SK-N-SH (cell line): ENCODE results near the gene DCAF10. TPM values are rescaled to one million over a fixed set of nuclear protein-coding genes. Genes with fewer than 3 reads are reported as not detected.

Experiments
- CTCF ChIA-PET: fragments of 300-600, 350-600 bp; formaldehyde crosslinking; extraction: SDS; loops from one replicate; lab custom pipeline; 2021; lab: Yijun Ruan, JAX
- POLR2A ChIA-PET: fragments of 350-600 bp; sonication (Branson Sonifier 250); formaldehyde crosslinking; extraction: SDS; loops from one replicate; lab custom pipeline; 2020; ENCODE audit warnings: antibody characterized with exemption, inconsistent platforms; lab: Yijun Ruan, JAX
- DNase-seq: peaks from one replicate; pipeline ENCODE4 v3.0.0; 2012
- H2AFZ ChIP-seq: fragments of 200-600 bp; sonication (generic); 2 replicates; pipeline ENCODE4 v1.8.1; 2016; ENCODE audit warnings: antibody characterized with exemption, mild to moderate bottlenecking, low read depth
- H3F3A ChIP-seq: fragments of 200-600 bp; sonication (generic); replicated peaks from 2 replicates; pipeline ENCODE3; 2016; ENCODE audit warnings: antibody characterized with exemption, mild to moderate bottlenecking; ENCODE audit not compliant: insufficient read depth
- H3K27ac ChIP-seq, 2 experiments: fragments of 200-500 bp in 1 of 2; fragments of 200-600 bp in 1 of 2; sonication (Bioruptor generic) in 1 of 2; sonication (generic), shearing (Covaris generic) in 1 of 2; 2 replicates each; pipeline versions ENCODE4 v1.5.1 to v1.6.1; 2014 to 2016; ENCODE audit warnings: low read depth in 2 of 2, inconsistent platforms in 1 of 2, low read length in 1 of 2, mild to moderate bottlenecking in 1 of 2, mixed read lengths in 1 of 2
- H3K27me3 ChIP-seq: fragments of 200-600 bp; sonication (generic), shearing (Covaris generic); 2 replicates; pipeline ENCODE4 v1.6.1; 2016; ENCODE audit warnings: mixed run types; ENCODE audit not compliant: insufficient read depth
- H3K36me3 ChIP-seq, 2 experiments: fragments of 200-500 bp in 1 of 2; fragments of 200-600 bp in 1 of 2; sonication (Bioruptor generic) in 1 of 2; sonication (generic) in 1 of 2; replicated peaks in 1 of 2; 2 replicates each; pipeline versions ENCODE3 to v1.5.1; 2014 to 2016; ENCODE audit warnings: low read length in 1 of 2, mild to moderate bottlenecking in 1 of 2; ENCODE audit not compliant: insufficient read depth in 2 of 2, control insufficient read depth in 1 of 2
- H3K4me1 ChIP-seq, 2 experiments: fragments of 200-500 bp in 1 of 2; fragments of 200-600 bp in 1 of 2; sonication (Bioruptor generic) in 1 of 2; sonication (generic), shearing (Covaris generic) in 1 of 2; 2 replicates each; pipeline versions ENCODE4 v1.5.1 to v1.6.1; 2014 to 2016; ENCODE audit warnings: low read depth in 1 of 2, low read length in 1 of 2, mixed run types in 1 of 2; ENCODE audit not compliant: insufficient read depth in 2 of 2, control insufficient read depth in 1 of 2
- H3K4me2 ChIP-seq: fragments of 200-600 bp; sonication (generic), shearing (Covaris generic); 2 replicates; pipeline ENCODE4 v1.6.1; 2017; ENCODE audit warnings: mixed run types
- H3K4me3 ChIP-seq, 2 experiments: fragments of 200-500 bp in 1 of 2; fragments of 200-600 bp in 1 of 2; sonication (Bioruptor generic) in 1 of 2; sonication (generic), shearing (Covaris generic) in 1 of 2; 2 replicates each; pipeline versions ENCODE4 v1.5.1 to v1.8.1; 2014 to 2016; ENCODE audit warnings: low read depth in 2 of 2, inconsistent platforms in 1 of 2, low read length in 1 of 2, mild to moderate bottlenecking in 1 of 2, mixed read lengths in 1 of 2, moderate library complexity in 1 of 2
- H3K79me2 ChIP-seq: fragments of 200-600 bp; sonication (generic); 2 replicates; pipeline ENCODE4 v1.8.1; 2017; ENCODE audit warnings: mild to moderate bottlenecking; ENCODE audit not compliant: insufficient read depth
- H3K9ac ChIP-seq: fragments of 200-600 bp; sonication (generic); 2 replicates; pipeline ENCODE4 v1.6.1; 2017; ENCODE audit warnings: mixed run types
- H3K9me2 ChIP-seq: fragments of 200-600 bp; sonication (generic); 2 replicates; pipeline ENCODE4 v1.6.1; 2017; ENCODE audit warnings: mixed run types
- H3K9me3 ChIP-seq: fragments of 200-600 bp; sonication (generic); 2 replicates; pipeline ENCODE4 v1.6.1; 2017; ENCODE audit warnings: mixed run types, mild to moderate bottlenecking, moderate library complexity
- H4K20me1 ChIP-seq: fragments of 200-600 bp; sonication (generic); 2 replicates; pipeline ENCODE4 v1.6.1; 2017; ENCODE audit warnings: mild to moderate bottlenecking, mixed run types; ENCODE audit not compliant: insufficient read depth
- CHD2 ChIP-seq: fragments of 150-350 bp; IDR thresholded peaks from 2 replicates; pipeline ENCODE4 v1.6.1; 2018; ENCODE audit warnings: low read length; ENCODE audit not compliant: partially characterized antibody
- ELF1 ChIP-seq: IDR thresholded peaks from 2 replicates; pipeline ENCODE4 v1.4.0; 2012
- FOSL2 ChIP-seq: IDR thresholded peaks from 2 replicates; pipeline ENCODE4 v1.4.0; 2012; ENCODE audit warnings: low read depth, mild to moderate bottlenecking, moderate library complexity, borderline replicate concordance
- FOXJ3 ChIP-seq: sonication (generic); formaldehyde crosslinking; IDR thresholded peaks from 2 replicates; pipeline ENCODE4 v1.5.1; 2020; ENCODE audit warnings: mild to moderate bottlenecking, missing genetic modification reagents
- FOXM1 ChIP-seq: IDR thresholded peaks from 2 replicates; pipeline ENCODE4 v1.4.0; 2012; ENCODE audit warnings: low read depth, mild to moderate bottlenecking
- MAX ChIP-seq: IDR thresholded peaks from 2 replicates; pipeline ENCODE4 v1.4.0; 2012; ENCODE audit warnings: low read depth
- MEF2A ChIP-seq: IDR thresholded peaks from 2 replicates; pipeline ENCODE4 v1.4.0; 2012; ENCODE audit warnings: low read depth, borderline replicate concordance
- RCOR1 ChIP-seq: fragments of 150-350 bp; IDR thresholded peaks from 2 replicates; pipeline ENCODE4 v1.6.1; 2017; ENCODE audit warnings: antibody characterized with exemption, low read length
- REST ChIP-seq: IDR thresholded peaks from 2 replicates; pipeline ENCODE4 v1.6.1; 2012; ENCODE audit warnings: mild to moderate bottlenecking, low read depth, low read length, moderate library complexity
- RFX5 ChIP-seq: IDR thresholded peaks from 2 replicates; pipeline ENCODE4 v1.6.1; 2012; ENCODE audit warnings: mild to moderate bottlenecking, improper control_type of control experiment, low read length
- RXRA ChIP-seq: IDR thresholded peaks from 2 replicates; pipeline ENCODE4 v1.4.0; 2012; ENCODE audit warnings: low read depth, mild to moderate bottlenecking, borderline replicate concordance
- TAF1 ChIP-seq: IDR thresholded peaks from 2 replicates; pipeline ENCODE4 v1.6.1; 2012; ENCODE audit warnings: low read depth, mild to moderate bottlenecking, low read length, moderate library complexity, borderline replicate concordance
- USF1 ChIP-seq: IDR thresholded peaks from 2 replicates; pipeline ENCODE4 v1.4.0; 2012; ENCODE audit warnings: low read depth, borderline replicate concordance
- USF2 ChIP-seq: fragments of 150-350 bp; IDR thresholded peaks from 2 replicates; pipeline ENCODE4 v1.6.1; 2017; ENCODE audit warnings: antibody characterized with exemption, low read length, low read depth, borderline replicate concordance
- WGBS: methylation state at CpG from one replicate; pipeline ENCODE4 v1.1.6; 2017; ENCODE audit warnings: low lambda C conversion rate; 5-methylcytosine and 5-hydroxymethylcytosine counted together
- polyA plus RNA-seq, 3 experiments: library from polyadenylated mRNA; depleted of rRNA; stranded (reverse); fragments of >200 nt; gene quantifications; 2 replicates each; pipeline ENCODE4 v1.2.3, GENCODE V29; 2012

The DCAF10 gene
- polyA plus RNA-seq, 1 of the 3 experiments (the other 2 are of a cell fraction): 11.8 TPM

GRCh38 chr9:37788332-37788731 lies 12.3 kb upstream of the DCAF10 start:
- Histone ChIP-seq H3K9me2 (no peaks in the 10 kb centered on the region), H3K9ac (no peak overlapping the region), H3K4me3 (no peak overlapping the region), H3F3A (peaks cover 6% of the 10 kb centered on the region), H3K9me3 (no peaks in the 10 kb centered on the region), H4K20me1 (no peaks in the 10 kb centered on the region), H3K4me2 (no peak overlapping the region), H3K27me3 (no peaks in the 10 kb centered on the region)
- ChIA-PET CTCF (interaction anchor here (1.2 kb wide), 1 partner anchor 196 kb away, joined by 3 read pairs; the partner anchor contains the start of gene TOMM5), POLR2A (no interaction called here)
- 72% methylated on average over 6 of the region's 6 CpGs for WGBS
- no peak for TF ChIP-seq FOXJ3
- TF ChIP-seq REST: no peak
- TF ChIP-seq FOXM1: no peak
- no peak for TF ChIP-seq RFX5
- TF ChIP-seq TAF1: no peak
- TF ChIP-seq CHD2: no peak
- TF ChIP-seq MAX: no peak
- TF ChIP-seq RCOR1: no peak
- no peak for TF ChIP-seq MEF2A
- no peak for TF ChIP-seq FOSL2
- no peak for TF ChIP-seq USF1
- no peak for TF ChIP-seq RXRA
- no peak for TF ChIP-seq USF2
- no peak for TF ChIP-seq ELF1
- TF ChIP-seq, all 33 proteins: peak for 0
- Histone ChIP-seq H3K4me1 (peaks cover 5% of the 10 kb centered on the region in 2 experiments; a peak in 3 of 4 replicates), H2AFZ (no peak overlapping the region), H3K27ac (no peak overlapping the region), H3K36me3 (peaks cover 6% of the 10 kb centered on the region in 2 experiments), H3K79me2 (peaks cover 16% of the 10 kb centered on the region)
- DNase-seq: no peak
